ENCODE measurements around the gene ZIC4.

ZIC4 gene

GRCh38 chr3:147391781-147392624, 14.3 kb downstream of the ZIC4 start:
- DNase-seq = peak in 41 of 51 donors; percentile 17 to 94 (median 74)

- DNase-seq = no peak
Observed at GRCh38 chr3:147390589-147391569, 15.5 kb downstream of the ZIC4 start.

GRCh38 chr3:147389717-147390116, 16.6 kb downstream of the ZIC4 start:
- DNase-seq = no peak

GRCh38 chr3:147388700-147389580, 17.4 kb downstream of the ZIC4 start:
- DNase-seq = no peak

- DNase-seq = no peak
Observed at GRCh38 chr3:147387885-147388699, 18.3 kb downstream of the ZIC4 start.

- no peak for DNase-seq
Observed at GRCh38 chr3:147387291-147387884, 19.0 kb downstream of the ZIC4 start.

GRCh38 chr3:147385059-147386012, 21.0 kb downstream of the ZIC4 start:
- no peak for DNase-seq

GRCh38 chr3:147384210-147385058, 21.9 kb downstream of the ZIC4 start:
- no peak for DNase-seq

- DNase-seq = no peak
Observed at GRCh38 chr3:147383617-147384016, 22.7 kb downstream of the ZIC4 start.

- DNase-seq = no peak
Observed at GRCh38 chr3:147381596-147381995, 24.7 kb downstream of the ZIC4 start.

- no peak for DNase-seq
Observed at GRCh38 chr3:147380977-147381376, 25.4 kb downstream of the ZIC4 start.

GRCh38 chr3:147380387-147380951, 25.9 kb downstream of the ZIC4 start:
- DNase-seq = no peak

GRCh38 chr3:147379651-147380050, 26.7 kb downstream of the ZIC4 start:
- DNase-seq = no peak

GRCh38 chr3:147377412-147378367, 28.7 kb downstream of the ZIC4 start:
- peak in 10 of 51 donors; percentile 13 to 53 (median 24) for DNase-seq

GRCh38 chr3:147373301-147373700, 33.0 kb downstream of the ZIC4 start:
- no peak for DNase-seq

GRCh38 chr3:147372525-147373027, 33.8 kb downstream of the ZIC4 start:
- DNase-seq = no peak
